OCI-LY1 (cell line): ENCODE data around the gene FMN2.

Experiments
- H2AFZ ChIP-seq: fragments of 200-600 bp; sonication (generic), shearing (Covaris generic); 2 replicates; pipeline ENCODE4 v1.6.0; 2014; ENCODE audit warnings: antibody characterized with exemption, mild to moderate bottlenecking, low read length
- H3F3A ChIP-seq: fragments of 200-600 bp; sonication (generic), shearing (Covaris generic); 2 replicates; pipeline ENCODE4 v1.6.0; 2014; ENCODE audit warnings: mild to moderate bottlenecking, antibody characterized with exemption, low read length, moderate library complexity; ENCODE audit not compliant: insufficient read depth
- H3K27ac ChIP-seq: fragments of 200-600 bp; sonication (generic); 2 replicates; pipeline ENCODE4 v1.5.1; 2014; ENCODE audit warnings: low read length, mixed run types, mild to moderate bottlenecking, low read depth; ENCODE audit not compliant: poor library complexity, severe bottlenecking
- H3K27me3 ChIP-seq: fragments of 200-600 bp; sonication (generic); 2 replicates; pipeline ENCODE4 v1.6.0; 2014; ENCODE audit warnings: antibody characterized with exemption, mild to moderate bottlenecking, low read length, moderate library complexity; ENCODE audit not compliant: insufficient read depth
- H3K36me3 ChIP-seq: fragments of 200-600 bp; sonication (generic); 2 replicates; pipeline ENCODE4 v1.6.1; 2014; ENCODE audit warnings: mild to moderate bottlenecking, antibody characterized with exemption, low read length, moderate library complexity, mixed read lengths; ENCODE audit not compliant: insufficient read depth
- H3K4me1 ChIP-seq: fragments of 200-600 bp; sonication (generic); 2 replicates; pipeline ENCODE4 v1.5.1; 2014; ENCODE audit warnings: mild to moderate bottlenecking, low read length, moderate library complexity; ENCODE audit not compliant: insufficient read depth, severe bottlenecking
- H3K4me2 ChIP-seq: fragments of 200-600 bp; sonication (generic), shearing (Covaris generic); 2 replicates; pipeline ENCODE4 v1.6.1; 2014; ENCODE audit warnings: low read length
- H3K4me3 ChIP-seq: fragments of 200-600 bp; sonication (generic); 2 replicates; pipeline ENCODE4 v1.5.1; 2014; ENCODE audit warnings: low read length, low read depth, mild to moderate bottlenecking, mixed read lengths; ENCODE audit not compliant: poor library complexity, severe bottlenecking
- H3K79me2 ChIP-seq: fragments of 200-600 bp; shearing (Covaris generic); 2 replicates; pipeline ENCODE4 v1.6.1; 2016; ENCODE audit warnings: mixed run types, low read length, mixed read lengths; ENCODE audit not compliant: insufficient read depth
- H3K9ac ChIP-seq: fragments of 200-600 bp; sonication (generic), shearing (Covaris generic); 2 replicates; pipeline ENCODE4 v1.6.1; 2014; ENCODE audit warnings: mild to moderate bottlenecking, low read length, mixed read lengths
- H3K9me2 ChIP-seq: fragments of 200-600 bp; sonication (generic), shearing (Covaris generic); 2 replicates; pipeline ENCODE4 v1.6.1; 2014; ENCODE audit warnings: low read depth, mild to moderate bottlenecking, low read length, mixed read lengths
- H3K9me3 ChIP-seq: fragments of 200-600 bp; shearing (Covaris generic); 2 replicates; pipeline ENCODE4 v1.6.1; 2014; ENCODE audit warnings: low read length, mixed read lengths
- H4K20me1 ChIP-seq: fragments of 200-600 bp; sonication (generic), shearing (Covaris generic); 2 replicates; pipeline ENCODE4 v1.6.0; 2016; ENCODE audit warnings: mild to moderate bottlenecking, low read length; ENCODE audit not compliant: insufficient read depth
- EZH2 ChIP-seq: fragments of 200-600 bp; sonication (generic), shearing (Covaris generic); IDR thresholded peaks from 2 replicates; pipeline ENCODE4 v1.8.0; 2017; ENCODE audit warnings: borderline replicate concordance, mixed run types, mild to moderate bottlenecking, antibody characterized with exemption, low read length, moderate library complexity, mixed read lengths
- TF ChIP-seq, protein P1 (sequence below): fragments of 200-600 bp; sonication (generic), shearing (Covaris generic); IDR thresholded peaks from 2 replicates; pipeline ENCODE4 v1.5.1; 2017; ENCODE audit warnings: mild to moderate bottlenecking, antibody characterized with exemption, low read length, moderate library complexity, mixed read lengths

The FMN2 gene

GRCh38 chr1:240198376-240198775 lies 106.7 kb downstream of the FMN2 start:
- Histone ChIP-seq H3K4me1 (no peaks in the 10 kb centered on the region), H3K27ac (no peak overlapping the region), H3K9me3 (no peaks in the 10 kb centered on the region), H4K20me1 (no peaks in the 10 kb centered on the region), H3K9ac (no peak overlapping the region), H3K9me2 (no peaks in the 10 kb centered on the region), H3K79me2 (no peaks in the 10 kb centered on the region), H3K4me2 (no peak overlapping the region), H3K36me3 (no peaks in the 10 kb centered on the region), H3F3A (no peaks in the 10 kb centered on the region), H3K27me3 (no peaks in the 10 kb centered on the region), H3K4me3 (no peak overlapping the region), H2AFZ (no peak overlapping the region)
- no peak for TF ChIP-seq EZH2
- TF ChIP-seq, protein P1, sequence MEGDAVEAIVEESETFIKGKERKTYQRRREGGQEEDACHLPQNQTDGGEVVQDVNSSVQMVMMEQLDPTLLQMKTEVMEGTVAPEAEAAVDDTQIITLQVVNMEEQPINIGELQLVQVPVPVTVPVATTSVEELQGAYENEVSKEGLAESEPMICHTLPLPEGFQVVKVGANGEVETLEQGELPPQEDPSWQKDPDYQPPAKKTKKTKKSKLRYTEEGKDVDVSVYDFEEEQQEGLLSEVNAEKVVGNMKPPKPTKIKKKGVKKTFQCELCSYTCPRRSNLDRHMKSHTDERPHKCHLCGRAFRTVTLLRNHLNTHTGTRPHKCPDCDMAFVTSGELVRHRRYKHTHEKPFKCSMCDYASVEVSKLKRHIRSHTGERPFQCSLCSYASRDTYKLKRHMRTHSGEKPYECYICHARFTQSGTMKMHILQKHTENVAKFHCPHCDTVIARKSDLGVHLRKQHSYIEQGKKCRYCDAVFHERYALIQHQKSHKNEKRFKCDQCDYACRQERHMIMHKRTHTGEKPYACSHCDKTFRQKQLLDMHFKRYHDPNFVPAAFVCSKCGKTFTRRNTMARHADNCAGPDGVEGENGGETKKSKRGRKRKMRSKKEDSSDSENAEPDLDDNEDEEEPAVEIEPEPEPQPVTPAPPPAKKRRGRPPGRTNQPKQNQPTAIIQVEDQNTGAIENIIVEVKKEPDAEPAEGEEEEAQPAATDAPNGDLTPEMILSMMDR, result no peak

DNA sequence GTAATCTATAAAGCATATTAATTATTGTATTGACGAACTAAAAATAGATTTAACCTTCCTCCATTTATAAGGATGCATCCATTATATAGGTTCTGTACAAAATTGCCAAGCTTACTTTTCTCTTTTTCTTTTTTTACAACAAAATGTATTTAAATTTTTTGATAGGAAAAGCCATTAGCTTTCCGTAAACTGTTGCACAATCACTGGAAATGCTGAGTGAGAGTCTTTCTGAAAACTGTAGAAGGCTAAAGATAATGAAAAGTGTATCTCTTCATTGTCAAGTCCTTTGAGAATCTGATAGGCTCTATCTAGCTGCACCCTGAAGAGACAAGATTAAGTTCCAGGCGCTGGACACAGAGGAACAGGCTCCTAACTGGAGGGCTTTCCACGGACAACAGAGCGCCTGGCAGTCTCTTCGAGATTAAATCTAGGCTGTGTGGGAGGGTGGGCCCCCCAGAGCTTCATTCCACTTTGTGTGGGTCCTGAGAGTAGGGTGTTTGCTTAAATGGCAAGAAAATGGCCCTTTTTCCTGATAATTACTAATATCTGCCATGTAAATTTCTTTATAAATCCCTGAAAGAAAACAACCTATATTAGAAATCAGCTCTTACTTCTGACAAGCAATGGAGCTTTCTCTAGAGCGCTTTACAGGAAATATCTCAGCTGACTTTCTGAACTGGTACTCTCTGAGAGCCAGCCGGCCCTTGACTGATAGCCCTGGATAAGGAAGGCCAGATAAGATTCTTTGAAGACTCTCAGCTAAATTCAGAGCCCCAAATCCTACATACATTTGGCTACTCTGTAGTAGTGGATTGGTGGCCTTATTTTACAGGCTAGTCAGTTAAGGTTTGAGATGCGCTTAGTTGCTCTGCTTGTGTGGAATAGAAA lies 108.3 kb downstream of the FMN2 start:
- Histone ChIP-seq H3K79me2 (no peaks in the 10 kb centered on the region), H3K36me3 (no peaks in the 10 kb centered on the region), H3K9ac (no peak overlapping the region), H3K9me3 (no peaks in the 10 kb centered on the region), H3F3A (no peaks in the 10 kb centered on the region), H3K4me3 (no peak overlapping the region), H4K20me1 (no peaks in the 10 kb centered on the region), H2AFZ (no peak overlapping the region), H3K4me1 (no peaks in the 10 kb centered on the region), H3K27me3 (no peaks in the 10 kb centered on the region), H3K4me2 (no peak overlapping the region), H3K27ac (no peak overlapping the region), H3K9me2 (no peaks in the 10 kb centered on the region)
- TF ChIP-seq EZH2, result no peak
- TF ChIP-seq, protein P1, result no peak

GRCh38 chr1:240201931-240202330 lies 110.2 kb downstream of the FMN2 start:
- no peak overlapping the region for H3K9ac ChIP-seq
- no peak overlapping the region for H3K4me3 ChIP-seq
- no peaks in the 10 kb centered on the region for H3K9me2 ChIP-seq
- no peaks in the 10 kb centered on the region for H4K20me1 ChIP-seq
- no peak overlapping the region for H2AFZ ChIP-seq
- no peak overlapping the region for H3K27ac ChIP-seq
- TF ChIP-seq, protein P1, result no peak
- no peak for TF ChIP-seq EZH2
- no peaks in the 10 kb centered on the region for H3F3A ChIP-seq
- H3K4me1 ChIP-seq, result no peaks in the 10 kb centered on the region
- H3K36me3 ChIP-seq, result no peaks in the 10 kb centered on the region
- H3K9me3 ChIP-seq, result no peaks in the 10 kb centered on the region
- no peaks in the 10 kb centered on the region for H3K27me3 ChIP-seq
- H3K79me2 ChIP-seq, result no peaks in the 10 kb centered on the region
- no peak overlapping the region for H3K4me2 ChIP-seq
